Activated naive CD8-positive, alpha-beta T cell treated with anti-CD3 and anti-CD28 coated beads, Interleukin-2, amount 10 ng/mL, durations not matched to agents 7 days and 5 days (primary cell): ENCODE measurements around the gene APBB3. TPM values are rescaled to one million over a fixed set of nuclear protein-coding genes. Genes with fewer than 3 reads are reported as not detected.
"Not testable (repeated sequence)": the region's sequence is repeated elsewhere in the genome, so short reads cannot be mapped to it uniquely, and the experiment has no call there.

Experiments used
- ATAC-seq: fragments of 150-1000 bp; cut with Tn5 transposase; one replicate; pipeline ENCODE4 v1.10.0; 2021; ENCODE audit warnings: low read depth, moderate library complexity
- POLR2A ChIA-PET: fragments of 350-600 bp; sonication (Branson Sonifier 250); formaldehyde crosslinking; loops from one replicate; lab custom pipeline; 2021; ENCODE audit warnings: antibody characterized with exemption; lab: Charles Lee
- DNase-seq: peaks from one replicate; pipeline ENCODE4 v3.0.0; 2021
- H3K27ac Mint-ChIP-seq: one replicate; pipeline ENCODE4 v1.8.0; 2022; ENCODE audit warnings: mild to moderate bottlenecking, mixed read lengths
- H3K27me3 Mint-ChIP-seq: one replicate; pipeline ENCODE4 v1.8.0; 2022; ENCODE audit warnings: mild to moderate bottlenecking, moderate library complexity, mixed read lengths
- H3K36me3 Mint-ChIP-seq: one replicate; pipeline ENCODE4 v1.8.0; 2021; ENCODE audit warnings: mild to moderate bottlenecking, mixed read lengths
- H3K4me1 Mint-ChIP-seq: one replicate; pipeline ENCODE4 v1.8.0; 2021; ENCODE audit warnings: mixed read lengths
- H3K4me3 Mint-ChIP-seq: one replicate; pipeline ENCODE4 v1.8.0; 2022; ENCODE audit warnings: mild to moderate bottlenecking, moderate library complexity, mixed read lengths
- H3K9me3 Mint-ChIP-seq: one replicate; pipeline ENCODE4 v1.8.0; 2021; ENCODE audit warnings: mixed read lengths
- total RNA-seq, 2 experiments: library from RNA; stranded (reverse); gene quantifications; one replicate each; pipeline ENCODE4 v1.2.3, GENCODE V29; 2021

Gene APBB3
- total RNA-seq, 2 experiments from 2014 or later = 41.3 to 47.7 TPM

DNA sequence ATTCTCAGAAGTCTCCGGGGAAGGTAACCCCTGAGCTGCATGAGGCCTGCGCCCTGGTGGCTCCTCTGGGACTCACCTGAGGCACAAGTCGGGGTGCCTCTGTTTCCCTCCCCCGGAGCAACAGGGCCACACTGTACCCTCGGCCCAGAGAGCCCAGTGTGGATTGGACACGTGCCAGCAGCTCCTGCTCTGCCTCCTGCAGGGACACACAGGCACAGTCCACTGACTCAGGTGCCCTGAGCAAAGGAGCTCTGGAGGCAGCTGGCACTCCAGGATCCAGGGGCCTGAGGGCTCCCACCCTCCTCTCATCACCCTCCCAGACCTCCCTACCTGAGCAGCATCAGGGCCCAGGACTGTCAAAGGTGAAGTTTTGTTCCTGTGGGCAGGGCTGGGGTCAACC, 29.8 kb upstream of the APBB3 start:
- Mint-ChIP-seq H3K9me3 (no peaks in the 10 kb centered on the region), H3K4me1 (no peaks in the 10 kb centered on the region), H3K4me3 (no peak overlapping the region), H3K27me3 (peaks cover 5% of the 10 kb centered on the region), H3K27ac (no peak overlapping the region), H3K36me3 (no peaks in the 10 kb centered on the region)
- POLR2A ChIA-PET = no interaction called here
- ATAC-seq (no peak), DNase-seq (no peak)

DNA sequence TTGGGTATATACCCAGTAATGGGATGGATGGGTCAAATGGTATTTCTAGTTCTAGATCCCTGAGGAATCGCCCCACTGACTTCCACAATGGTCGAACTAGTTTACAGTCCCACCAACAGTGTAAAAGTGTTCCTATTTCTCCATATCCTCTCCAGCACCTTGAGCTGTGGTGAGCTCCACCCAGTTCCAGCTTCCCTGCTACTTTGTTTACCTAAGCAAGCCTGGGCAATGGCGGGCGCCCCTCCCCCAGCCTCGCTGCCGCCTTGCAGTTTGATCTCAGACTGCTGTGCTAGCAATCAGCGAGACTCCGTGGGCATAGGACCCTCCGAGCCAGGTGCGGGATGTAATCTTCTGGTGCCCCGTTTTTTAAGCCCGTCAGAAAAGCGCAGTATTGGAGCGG, 28.7 kb upstream of the APBB3 start:
- POLR2A ChIA-PET, ATAC-seq, H3K27me3 Mint-ChIP-seq, H3K9me3 Mint-ChIP-seq, H3K4me1 Mint-ChIP-seq, DNase-seq, H3K27ac Mint-ChIP-seq, H3K4me3 Mint-ChIP-seq, H3K36me3 Mint-ChIP-seq: not testable (repeated sequence)

DNA sequence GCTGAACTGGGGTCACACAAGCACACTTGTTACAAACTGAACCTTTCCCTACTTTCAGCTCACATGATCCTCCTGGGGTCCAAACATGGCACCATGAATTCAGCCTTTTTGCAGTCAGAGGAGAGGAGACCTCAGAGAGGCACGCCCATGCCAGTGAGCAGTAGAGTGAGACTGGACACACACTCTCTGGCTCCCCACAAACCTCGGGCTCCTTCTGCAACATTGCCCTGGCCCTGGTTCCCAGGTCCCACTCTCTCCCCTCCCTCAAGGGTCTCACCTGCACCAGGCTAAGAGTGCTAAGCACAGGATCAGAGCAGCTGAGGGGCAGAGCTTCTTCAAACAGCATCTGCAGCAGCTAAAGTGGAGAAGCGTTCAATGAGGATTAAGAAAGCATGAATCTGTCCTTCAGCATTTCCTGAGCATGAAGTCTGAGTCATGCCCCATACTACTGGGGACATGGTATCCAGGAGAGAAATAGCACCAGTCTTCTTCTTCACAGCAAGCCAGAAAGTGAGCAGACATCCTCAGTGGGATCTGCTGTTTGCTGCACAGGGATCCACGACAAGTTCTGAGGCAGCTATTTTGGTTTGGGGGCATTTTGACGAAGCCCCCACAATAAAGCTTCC, 27.5 kb upstream of the APBB3 start:
- Mint-ChIP-seq H3K4me1 (no peaks in the 10 kb centered on the region), H3K27me3 (peaks cover 8% of the 10 kb centered on the region), H3K4me3 (no peak overlapping the region), H3K27ac (no peak overlapping the region), H3K36me3 (no peaks in the 10 kb centered on the region), H3K9me3 (no peaks in the 10 kb centered on the region)
- DNase-seq (no peak), ATAC-seq (no peak)
- POLR2A ChIA-PET = no interaction called here

DNA sequence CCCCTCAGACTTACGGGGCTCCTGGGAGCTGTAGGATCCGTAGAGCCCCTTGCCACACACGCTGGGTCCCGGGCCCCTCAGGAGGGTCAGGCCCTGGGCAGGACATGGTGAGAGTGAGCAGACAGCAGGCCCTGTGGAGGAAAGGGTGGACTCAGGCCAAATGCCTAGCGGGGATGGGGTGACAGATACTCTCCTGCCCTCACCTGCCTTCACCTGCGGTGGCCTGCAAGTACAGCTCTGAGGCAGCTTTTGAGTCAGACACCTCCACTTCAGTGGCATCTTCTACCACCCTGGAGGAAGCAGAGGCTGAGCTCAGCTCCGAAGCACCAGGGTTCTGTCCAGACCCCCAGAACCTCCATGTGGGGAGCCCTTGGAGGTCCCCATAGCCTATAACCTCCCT, 26.5 kb upstream of the APBB3 start:
- H3K27me3 Mint-ChIP-seq = peaks cover 16% of the 10 kb centered on the region
- DNase-seq (no peak), ATAC-seq (no peak)
- no peaks in the 10 kb centered on the region for H3K36me3 Mint-ChIP-seq
- H3K27ac Mint-ChIP-seq = no peak overlapping the region
- H3K9me3 Mint-ChIP-seq = no peaks in the 10 kb centered on the region
- POLR2A ChIA-PET = no interaction called here
- no peak overlapping the region for H3K4me3 Mint-ChIP-seq
- no peaks in the 10 kb centered on the region for H3K4me1 Mint-ChIP-seq

DNA sequence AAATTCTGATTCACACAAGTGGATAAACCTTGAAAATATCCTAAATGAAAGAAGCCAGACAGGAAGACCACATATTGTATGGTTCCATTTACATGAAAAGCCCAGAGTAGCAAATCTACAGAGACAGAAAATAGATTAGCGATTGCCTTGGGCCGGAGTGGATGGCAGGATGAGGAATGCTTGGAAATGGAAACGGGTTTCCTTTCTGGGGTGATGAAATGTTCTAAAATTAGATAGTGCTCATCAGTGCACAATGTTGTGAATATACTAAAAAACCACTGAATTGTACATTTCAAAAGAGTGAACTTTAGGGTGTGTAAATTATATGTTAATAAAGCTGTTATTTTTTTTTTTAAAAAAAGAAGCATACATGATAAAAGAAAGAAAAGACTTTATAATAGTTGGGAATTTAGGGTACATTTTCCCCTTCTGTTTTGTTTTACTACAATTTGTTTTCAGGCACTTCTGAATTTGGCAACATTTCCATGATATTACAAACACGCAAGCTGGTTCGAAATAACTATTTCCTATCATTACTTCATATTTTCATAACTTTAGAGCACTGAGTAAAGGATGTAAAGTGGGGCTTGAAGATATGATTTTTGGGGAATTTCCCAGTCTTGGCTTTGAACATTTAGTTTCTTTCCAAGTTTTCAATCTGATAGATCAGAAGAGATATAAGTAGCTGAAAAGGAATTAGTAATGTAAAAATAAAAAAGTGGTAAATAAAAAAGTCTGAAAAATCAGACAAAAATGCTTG, 24.1 kb upstream of the APBB3 start:
- no peaks in the 10 kb centered on the region for H3K36me3 Mint-ChIP-seq
- POLR2A ChIA-PET = no interaction called here
- H3K27ac Mint-ChIP-seq = no peak overlapping the region
- ATAC-seq (no peak), DNase-seq (no peak)
- peaks cover under 1% of the 10 kb centered on the region for H3K9me3 Mint-ChIP-seq
- H3K27me3 Mint-ChIP-seq = peaks cover 14% of the 10 kb centered on the region
- H3K4me1 Mint-ChIP-seq = no peaks in the 10 kb centered on the region
- H3K4me3 Mint-ChIP-seq = no peak overlapping the region

DNA sequence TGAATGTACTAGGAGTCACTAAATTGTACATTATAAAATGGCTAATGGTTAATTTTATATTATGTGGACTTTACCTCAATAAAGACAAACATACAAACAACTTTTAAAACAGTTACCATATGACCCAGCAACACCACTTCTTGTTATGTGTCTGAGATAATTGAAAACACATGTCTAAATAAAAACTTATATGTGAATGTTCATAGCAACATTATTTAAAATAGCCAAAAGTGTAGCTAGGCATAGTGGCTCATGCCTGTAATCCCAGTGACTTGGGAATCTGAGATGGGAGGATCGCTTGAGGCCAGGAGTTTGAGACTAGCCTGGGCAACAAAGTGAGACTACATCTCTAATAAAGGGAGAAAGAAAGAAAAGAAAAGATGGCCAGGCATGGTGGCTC, 23.1 kb upstream of the APBB3 start:
- Mint-ChIP-seq H3K9me3 (peaks cover 2% of the 10 kb centered on the region), H3K27me3 (peaks cover 16% of the 10 kb centered on the region), H3K27ac (no peak overlapping the region), H3K36me3 (no peaks in the 10 kb centered on the region), H3K4me3 (no peak overlapping the region), H3K4me1 (no peaks in the 10 kb centered on the region)
- POLR2A ChIA-PET = no interaction called here
- ATAC-seq = no peak
- no peak for DNase-seq

DNA sequence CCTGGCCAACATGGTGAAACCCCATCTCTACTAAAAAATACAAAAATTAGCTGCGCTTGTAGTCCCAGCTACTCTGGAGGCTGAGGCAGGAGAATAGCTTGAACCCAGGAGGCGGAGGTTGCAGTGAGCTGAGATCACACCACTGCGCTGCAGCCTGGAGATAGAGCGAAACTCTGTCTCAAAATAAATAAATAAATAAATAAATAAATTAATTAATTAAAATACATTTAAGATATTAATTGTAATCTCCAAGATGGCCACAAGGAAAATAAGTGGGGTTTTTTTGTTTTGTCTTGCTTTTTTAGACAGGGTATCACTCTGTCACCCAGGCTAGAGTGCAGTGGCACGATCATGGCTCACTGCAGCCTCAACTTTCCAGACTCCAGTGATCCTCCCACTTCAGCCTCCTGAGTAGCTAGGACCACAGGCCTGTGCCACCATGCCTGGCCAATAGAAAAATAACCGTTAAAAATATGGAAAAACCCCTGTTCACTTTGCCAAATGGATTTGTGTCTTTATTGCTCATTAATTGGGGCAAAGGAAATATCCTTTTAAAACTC, 14.9 kb upstream of the APBB3 start:
- H3K27ac Mint-ChIP-seq, POLR2A ChIA-PET, DNase-seq, H3K9me3 Mint-ChIP-seq, H3K4me1 Mint-ChIP-seq, H3K4me3 Mint-ChIP-seq, H3K36me3 Mint-ChIP-seq, ATAC-seq: not testable (repeated sequence)
- H3K27me3 Mint-ChIP-seq = peaks cover 22% of the 10 kb centered on the region

DNA sequence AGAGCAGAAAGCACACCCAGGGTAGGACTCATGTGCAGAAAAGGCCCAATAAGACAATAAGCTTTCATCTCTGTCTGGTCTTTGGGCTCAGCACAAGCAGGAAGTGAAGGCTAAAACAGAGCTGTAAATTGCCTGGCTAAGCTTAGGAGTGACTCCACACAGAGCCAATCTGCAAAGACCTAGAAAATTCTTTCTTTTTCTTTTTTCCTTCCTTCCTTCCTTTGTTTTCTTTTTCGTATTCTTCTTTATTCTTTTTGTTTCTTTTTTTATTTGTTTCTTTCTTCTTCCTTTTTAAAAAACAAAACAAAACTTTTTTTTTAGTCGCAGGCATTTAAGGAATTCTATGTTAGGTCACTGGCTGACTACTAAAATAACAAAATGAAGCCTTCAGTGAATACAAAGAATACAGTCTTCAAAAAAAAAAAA, 12.4 kb upstream of the APBB3 start:
- no peak overlapping the region for H3K27ac Mint-ChIP-seq
- no peak overlapping the region for H3K4me3 Mint-ChIP-seq
- POLR2A ChIA-PET = interaction anchor here (1.7 kb wide), 1 partner anchor 20 kb away, joined by 9 read pairs; the partner anchor contains the start of gene SRA1
- DNase-seq (no peak), ATAC-seq (peak; percentile 82)
- no peaks in the 10 kb centered on the region for H3K9me3 Mint-ChIP-seq
- H3K36me3 Mint-ChIP-seq = peaks cover 4% of the 10 kb centered on the region
- H3K27me3 Mint-ChIP-seq = peaks cover 13% of the 10 kb centered on the region
- peaks cover 6% of the 10 kb centered on the region for H3K4me1 Mint-ChIP-seq

DNA sequence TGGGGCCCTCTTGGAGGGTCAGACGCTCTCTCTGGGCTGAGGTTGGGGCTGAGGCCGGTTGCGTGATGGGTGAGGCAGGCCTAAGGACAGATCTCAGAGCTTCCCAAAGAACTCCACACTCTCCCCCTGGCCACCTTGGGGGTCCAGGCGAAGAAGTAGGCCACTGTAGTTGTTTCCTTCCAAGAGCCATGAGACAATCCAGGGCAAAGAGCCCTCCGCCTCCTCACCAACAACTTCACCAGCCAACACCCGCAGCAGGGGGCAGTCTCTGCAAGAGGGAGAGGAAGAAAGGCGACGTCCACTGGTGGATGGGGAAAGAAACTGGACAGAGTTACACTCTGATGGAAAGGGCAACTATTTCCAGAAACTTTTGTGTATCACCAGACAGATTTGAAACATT, 10.9 kb upstream of the APBB3 start:
- POLR2A ChIA-PET = no interaction called here
- peaks cover 2% of the 10 kb centered on the region for H3K27me3 Mint-ChIP-seq

DNA sequence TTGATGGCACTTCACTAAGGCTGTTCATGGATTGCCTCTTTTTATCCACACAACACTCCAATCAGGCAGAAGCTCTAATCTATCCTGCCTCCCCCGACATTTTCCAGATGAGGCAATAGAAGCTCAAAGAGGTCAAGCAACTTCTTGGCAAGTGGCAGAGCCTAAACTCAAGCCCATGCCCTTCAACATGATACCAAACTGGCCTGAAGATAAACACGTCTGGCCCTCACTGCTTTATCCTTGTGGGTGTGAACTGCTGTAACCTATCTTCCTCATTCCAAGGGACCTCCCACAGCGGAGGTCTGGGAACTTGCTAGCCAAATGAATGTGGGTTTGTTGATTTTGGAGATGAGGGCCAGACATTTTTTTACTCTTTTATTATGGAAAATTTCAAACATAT, 9.8 kb upstream of the APBB3 start:
- Mint-ChIP-seq H3K36me3 (peaks cover 5% of the 10 kb centered on the region), H3K27ac (no peak overlapping the region), H3K9me3 (no peaks in the 10 kb centered on the region), H3K27me3 (no peaks in the 10 kb centered on the region), H3K4me3 (no peak overlapping the region), H3K4me1 (peaks cover 10% of the 10 kb centered on the region)
- POLR2A ChIA-PET = no interaction called here
- DNase-seq = no peak
- ATAC-seq = no peak

More for the DNA sequence above, 10.9 kb upstream of the APBB3 start:
- no peak for ATAC-seq
- H3K9me3 Mint-ChIP-seq = no peaks in the 10 kb centered on the region
- DNase-seq = no peak
- H3K36me3 Mint-ChIP-seq = peaks cover 4% of the 10 kb centered on the region
- H3K4me3 Mint-ChIP-seq = no peak overlapping the region
- no peak overlapping the region for H3K27ac Mint-ChIP-seq
- peaks cover 7% of the 10 kb centered on the region for H3K4me1 Mint-ChIP-seq

DNA sequence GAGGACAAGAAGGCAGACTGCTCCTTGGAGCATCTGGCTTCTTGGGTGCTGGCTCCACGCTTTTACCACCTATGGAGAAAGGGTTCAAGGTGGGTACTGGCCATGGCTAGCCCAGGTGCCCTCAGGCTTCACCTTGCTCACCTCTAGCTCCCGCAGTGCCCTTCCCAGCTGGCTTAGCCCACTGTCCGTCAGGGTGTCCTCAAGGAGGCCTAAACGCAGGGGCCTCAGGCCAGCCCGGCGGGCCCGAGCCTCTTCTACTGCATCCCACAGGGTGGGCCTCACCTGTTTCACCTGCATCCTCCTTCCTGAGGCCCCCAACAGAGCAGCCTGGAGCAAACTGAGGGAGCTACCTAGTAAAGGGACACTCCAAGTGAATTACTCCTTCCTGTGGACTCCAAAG, 9.3 kb upstream of the APBB3 start:
- H3K4me3 Mint-ChIP-seq = no peak overlapping the region
- ATAC-seq (no peak), DNase-seq (no peak)
- peaks cover 7% of the 10 kb centered on the region for H3K36me3 Mint-ChIP-seq
- no peak overlapping the region for H3K27ac Mint-ChIP-seq
- no peaks in the 10 kb centered on the region for H3K27me3 Mint-ChIP-seq
- H3K9me3 Mint-ChIP-seq = no peaks in the 10 kb centered on the region
- H3K4me1 Mint-ChIP-seq = peaks cover 14% of the 10 kb centered on the region
- POLR2A ChIA-PET = no interaction called here

DNA sequence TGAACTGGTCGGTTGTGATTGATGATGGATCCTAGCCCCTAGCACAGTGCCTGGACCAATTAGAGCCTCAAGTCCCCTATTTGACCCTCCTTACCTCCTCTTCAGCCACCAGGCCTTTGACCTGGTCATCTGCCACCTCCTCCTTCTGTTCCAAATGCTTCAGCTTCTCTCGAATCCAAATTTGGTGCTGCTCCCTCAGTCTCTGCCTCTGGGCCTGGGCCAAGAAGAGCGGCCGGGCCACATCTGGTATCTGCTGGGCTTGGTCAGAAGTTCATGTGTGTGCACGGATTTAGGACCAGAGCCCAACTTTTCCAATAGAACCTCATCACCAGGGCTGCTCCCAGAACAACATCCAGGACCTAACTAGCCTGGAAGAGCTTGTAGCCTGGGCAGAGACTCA, 6.7 kb upstream of the APBB3 start:
- ATAC-seq (no peak), DNase-seq (no peak)
- Mint-ChIP-seq H3K27ac (no peak overlapping the region), H3K4me3 (no peak overlapping the region), H3K4me1 (peaks cover 25% of the 10 kb centered on the region), H3K27me3 (no peaks in the 10 kb centered on the region), H3K9me3 (no peaks in the 10 kb centered on the region), H3K36me3 (peaks cover 18% of the 10 kb centered on the region)
- POLR2A ChIA-PET = interaction anchor here (0.6 to 1.1 kb wide), 3 partner anchors 14 to 60 kb away, joined by 3 to 4 read pairs (median 3); partner anchors contain the start of gene SRA1

DNA sequence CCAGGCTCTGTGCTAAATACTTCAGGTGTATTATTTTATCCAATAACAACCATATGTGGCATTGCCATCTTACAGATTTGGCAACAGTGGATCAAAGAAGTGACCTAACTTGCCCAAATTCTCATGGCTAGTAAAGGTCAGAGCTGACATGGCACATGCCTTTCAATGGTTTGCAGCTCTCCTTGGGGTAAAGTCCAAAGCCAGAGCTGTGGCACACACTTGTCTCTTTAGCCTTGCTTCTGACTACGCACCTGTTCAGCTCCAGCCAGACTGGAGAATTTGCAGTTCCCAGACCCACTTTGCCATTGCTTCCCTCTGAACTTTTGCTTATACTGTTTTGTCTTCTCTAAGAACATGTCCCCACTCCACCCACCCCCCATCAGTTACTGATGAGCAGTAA, 6.1 kb upstream of the APBB3 start:
- POLR2A ChIA-PET = interaction anchor here (0.6 to 2.3 kb wide), 6 partner anchors 13 to 77 kb away, joined by 3 to 9 read pairs (median 4); partner anchors contain the start of genes EIF4EBP3, IK, NDUFA2 and SRA1

More for the DNA sequence above, 6.1 kb upstream of the APBB3 start:
- DNase-seq (no peak), ATAC-seq (no peak)
- no peaks in the 10 kb centered on the region for H3K27me3 Mint-ChIP-seq
- peak overlapping the region; percentile 93 for H3K27ac Mint-ChIP-seq
- no peak overlapping the region for H3K4me3 Mint-ChIP-seq
- H3K9me3 Mint-ChIP-seq = no peaks in the 10 kb centered on the region
- peaks cover 21% of the 10 kb centered on the region for H3K36me3 Mint-ChIP-seq
- peaks cover 31% of the 10 kb centered on the region for H3K4me1 Mint-ChIP-seq
